ENCODE data around the gene FOXC2. TPM values are rescaled to one million over a fixed set of nuclear protein-coding genes. Genes with fewer than 3 reads are reported as not detected.

FOXC2 gene
- total and polyA plus RNA-seq, 2 of the 13 experiments (the other 11 are each of a cell fraction or from before 2014, with no cell fraction given) = not detected

- WGBS (ENCODE audit: low lambda C conversion rate) = 13% methylated on average over 6 of the region's 6 CpGs
- FAIRE-seq = no peak
- TF ChIP-seq KLF16 (CRISPR knock-in tag; IDR thresholded peaks at IDR 0.05) (no peak), ZNF670 (CRISPR knock-in tag; IDR thresholded peaks at IDR 0.05; ENCODE audit: borderline replicate concordance) (no peak), ZKSCAN5 (CRISPR knock-in tag; IDR thresholded peaks at IDR 0.05) (no peak), HNRNPH1 (optimal IDR thresholded peaks at IDR 0.05; ENCODE audit: low read depth, low read length) (no peak), ZNF557 (CRISPR knock-in tag; IDR thresholded peaks at IDR 0.05) (no peak), ZMYM4 (CRISPR knock-in tag; IDR thresholded peaks at IDR 0.05) (no peak), PRMT3 (CRISPR knock-in tag; IDR thresholded peaks at IDR 0.05; ENCODE audit: borderline replicate concordance, low read depth) (no peak), ZKSCAN1 (IDR thresholded peaks at IDR 0.05; ENCODE audit: low read length) (no peak), ZNF800 (CRISPR knock-in tag; IDR thresholded peaks at IDR 0.05) (no peak), SP2 (CRISPR knock-in tag; IDR thresholded peaks at IDR 0.05) (no peak), CTCF (CRISPR knock-in tag; IDR thresholded peaks at IDR 0.05) (no peak), ZSCAN9 (CRISPR knock-in tag; IDR thresholded peaks at IDR 0.05; ENCODE audit: borderline replicate concordance) (no peak)
- TF ChIP-seq, protein P1, sequence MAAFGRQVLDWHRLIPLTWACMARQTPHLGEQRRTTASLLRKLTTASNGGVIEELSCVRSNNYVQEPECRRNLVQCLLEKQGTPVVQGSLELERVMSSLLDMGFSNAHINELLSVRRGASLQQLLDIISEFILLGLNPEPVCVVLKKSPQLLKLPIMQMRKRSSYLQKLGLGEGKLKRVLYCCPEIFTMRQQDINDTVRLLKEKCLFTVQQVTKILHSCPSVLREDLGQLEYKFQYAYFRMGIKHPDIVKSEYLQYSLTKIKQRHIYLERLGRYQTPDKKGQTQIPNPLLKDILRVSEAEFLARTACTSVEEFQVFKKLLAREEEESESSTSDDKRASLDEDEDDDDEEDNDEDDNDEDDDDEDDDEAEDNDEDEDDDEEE (CRISPR knock-in tag; IDR thresholded peaks at IDR 0.05) = no peak
These were observed 17.5 kb downstream of the FOXC2 start for GRCh38 chr16:86584071-86584685.

More at GRCh38 chr16:86584071-86584685, 17.5 kb downstream of the FOXC2 start:
- DNase-seq (ENCODE audit: low spot score) = no peak
- ChIA-PET POLR2A (no interaction called here), CTCF (ENCODE audit: low intra/inter-chr PET ratio, low total read pairs) (no interaction called here)
- ATAC-seq = no peak
- peaks cover 4 to 43% of the 10 kb centered on the region in 2 experiments; a peak in 3 of 5 replicates for H3K27me3 ChIP-seq (ENCODE audit: control insufficient read depth in 1 of 2, insufficient read depth in 2 of 2, low read length in 2 of 2)
- intact Hi-C loops (cut with micrococcal nuclease; ENCODE audit: unreplicated experiment) = loop anchor here (10.0 kb wide), 1 partner anchor 271 kb away; no protein-coding TSS in a partner anchor
- no peak overlapping the region for H3K4me2 ChIP-seq (ENCODE audit: low read depth, low read length)
- H3K27ac ChIP-seq (ENCODE audit: extremely low read length, insufficient read depth, low read length) = no peak overlapping the region
- no peaks in the 10 kb centered on the region for H3K4me1 ChIP-seq (ENCODE audit: insufficient read depth, low read length)
- H3K9me3 ChIP-seq (ENCODE audit: low read length) = no peaks in the 10 kb centered on the region
- H3K9ac ChIP-seq (ENCODE audit: insufficient read depth, low read depth, low read length) = no peak overlapping the region
- no peaks in the 10 kb centered on the region for H3K36me3 ChIP-seq (replicated peaks in 1 of 2; ENCODE audit: control insufficient read depth in 1 of 2, insufficient read depth in 2 of 2, low read length in 2 of 2)
- no peaks in the 10 kb centered on the region for H4K20me1 ChIP-seq (ENCODE audit: insufficient read depth, low read length)
- in situ Hi-C loops (cut with HindIII; ENCODE audit: extremely low pct_ligation_motif_present, low pct_unique_long_range_greater_than_20kb) = no loop called here
- H3K4me3 ChIP-seq (replicated peaks in 1 of 3; ENCODE audit: insufficient read depth in 1 of 3, low read depth in 2 of 3, low read length in 3 of 3) = no peak overlapping the region
- H2AFZ ChIP-seq (ENCODE audit: low read length) = no peak overlapping the region
- no peaks in the 10 kb centered on the region for H3K79me2 ChIP-seq (ENCODE audit: insufficient read depth, low read length)
- BruUV-seq (replicated peaks) = no TSS peak
